Keratinocyte (primary cell): ENCODE data around the gene PAFAH2. TPM values are rescaled to one million over a fixed set of nuclear protein-coding genes. Genes with fewer than 3 reads are reported as not detected.

Source experiments
- DNase-seq: peaks from one replicate; pipeline ENCODE4 v3.0.0-alpha.2; 2011; ENCODE audit warnings: low read depth, missing footprints, low spot score
- FAIRE-seq: peaks from 2 replicates; lab custom pipeline; 2011; peaks lifted over from hg19 to GRCh38; lab: Jason Lieb, UNC
- H2AFZ ChIP-seq: 2 replicates; pipeline ENCODE4 v1.6.0; 2012; ENCODE audit warnings: low read length, control low read depth, inconsistent platforms; ENCODE audit not compliant: control insufficient read depth
- H3K27ac ChIP-seq: 2 replicates; pipeline ENCODE4 v1.5.1; 2011; ENCODE audit warnings: low read length; ENCODE audit not compliant: control insufficient read depth, insufficient read depth
- H3K27me3 ChIP-seq: 3 replicates; pipeline ENCODE4 v1.6.0; 2011; ENCODE audit warnings: low read length; ENCODE audit not compliant: control insufficient read depth, insufficient read depth; ENCODE audit errors: extremely low read depth
- H3K36me3 ChIP-seq, 2 experiments: 2 replicates in 1 of 2; 3 replicates in 1 of 2; pipeline ENCODE4 v1.5.1; 2011; ENCODE audit warnings: low read length in 2 of 2, mild to moderate bottlenecking in 1 of 2; ENCODE audit not compliant: control insufficient read depth in 2 of 2, insufficient read depth in 2 of 2; ENCODE audit errors: extremely low read depth in 1 of 2
- H3K4me1 ChIP-seq: 3 replicates; pipeline ENCODE4 v1.5.1; 2011; ENCODE audit warnings: low read length; ENCODE audit not compliant: control insufficient read depth, insufficient read depth; ENCODE audit errors: extremely low read depth
- H3K4me2 ChIP-seq: 3 replicates; pipeline ENCODE4 v1.6.0; 2011; ENCODE audit warnings: low read depth, low read length; ENCODE audit not compliant: control insufficient read depth, insufficient read depth; ENCODE audit errors: extremely low read depth
- H3K4me3 ChIP-seq, 3 experiments: fragments of 200-600 bp in 1 of 3; sonication (generic) in 1 of 3; 2 replicates in 2 of 3; 3 replicates in 1 of 3; pipeline ENCODE4 v1.5.1; 2011 to 2016; ENCODE audit warnings: low read length in 3 of 3, mild to moderate bottlenecking in 3 of 3, control low read depth in 2 of 3, inconsistent platforms in 1 of 3, low read depth in 1 of 3, mixed read lengths in 1 of 3, mixed run types in 1 of 3, moderate library complexity in 1 of 3; ENCODE audit not compliant: control insufficient read depth in 2 of 3, insufficient read depth in 2 of 3; ENCODE audit errors: extremely low read depth in 1 of 3
- H3K79me2 ChIP-seq: 2 replicates; pipeline ENCODE4 v1.6.0; 2012; ENCODE audit warnings: low read length; ENCODE audit not compliant: control insufficient read depth, insufficient read depth
- H3K9ac ChIP-seq: 3 replicates; pipeline ENCODE4 v1.6.0; 2011; ENCODE audit warnings: low read length; ENCODE audit not compliant: control insufficient read depth, insufficient read depth; ENCODE audit errors: extremely low read depth
- H3K9me1 ChIP-seq: 3 replicates; pipeline ENCODE4 v1.6.0; 2011; ENCODE audit warnings: low read length; ENCODE audit not compliant: control insufficient read depth, insufficient read depth; ENCODE audit errors: extremely low read depth
- H3K9me3 ChIP-seq: 2 replicates; pipeline ENCODE4 v1.5.1; 2012; ENCODE audit warnings: low read depth, low read length; ENCODE audit not compliant: control insufficient read depth
- H4K20me1 ChIP-seq: 3 replicates; pipeline ENCODE4 v1.6.0; 2011; ENCODE audit warnings: low read length; ENCODE audit not compliant: control insufficient read depth, insufficient read depth; ENCODE audit errors: extremely low read depth
- CTCF ChIP-seq, 3 experiments: IDR thresholded peaks in 1 of 3; conservative IDR thresholded peaks in 1 of 3; optimal IDR thresholded peaks in 1 of 3; 2 replicates in 2 of 3; 3 replicates in 1 of 3; pipeline versions ENCODE3 to v1.5.1; 2011; ENCODE audit warnings: low read length in 3 of 3, mild to moderate bottlenecking in 3 of 3, moderate library complexity in 2 of 3, control low read depth in 1 of 3, inconsistent platforms in 1 of 3; ENCODE audit not compliant: insufficient read depth in 2 of 3; ENCODE audit errors: extremely low read depth in 1 of 3
- EZH2 ChIP-seq: IDR thresholded peaks from one replicate; pipeline ENCODE4 v1.6.1; 2012; ENCODE audit warnings: inconsistent platforms, mild to moderate bottlenecking, low read length, moderate library complexity
- dilution Hi-C: fragments of 300-500 bp; cut with MboI; formaldehyde crosslinking; loops from one replicate; pipeline ENCODE4 v1.7.0; 2020; ENCODE audit warnings: low sequenced_read_pairs; ENCODE audit not compliant: extremely low pct_ligation_motif_present
- polyA plus RNA-seq, 5 experiments: library from polyadenylated mRNA; depleted of rRNA in 3 of 5; stranded (reverse) in 3 of 5; stranded (forward) in 1 of 5; unstranded in 1 of 5; fragments of >200 nt; gene quantifications; 1 replicate in 1 of 5; 2 replicates in 3 of 5; 3 replicates in 1 of 5; pipeline versions ENCODE4 v1.2.1 to v1.2.3, GENCODE V29; 2011 to 2012; ENCODE audit warnings: missing spikeins in 2 of 5, low read depth in 1 of 5, low replicate concordance in 1 of 5

Gene PAFAH2
- polyA plus RNA-seq, 1 donor (not counting 4 experiments of a cell fraction or from before 2014, with no cell fraction given): 15.5 TPM

GRCh38 chr1:25955553-25955952 is 42.3 kb downstream of the PAFAH2 start:
- H3K79me2 ChIP-seq: no peaks in the 10 kb centered on the region
- no peaks in the 10 kb centered on the region for H3K9me1 ChIP-seq
- H4K20me1 ChIP-seq: no peaks in the 10 kb centered on the region
- FAIRE-seq (no peak), DNase-seq (no peak)
- H3K27me3 ChIP-seq: no peaks in the 10 kb centered on the region
- no peak overlapping the region for H3K27ac ChIP-seq
- H3K36me3 ChIP-seq: peaks cover 4 to 5% of the 10 kb centered on the region in 2 experiments
- TF ChIP-seq EZH2 (no peak), CTCF (optimal IDR thresholded peaks at IDR 0.05 in 1 of 3, IDR thresholded peaks at IDR 0.05 in 1 of 3, conservative IDR thresholded peaks at IDR 0.05 in 1 of 3; ENCODE audit: extremely low read depth in 1 of 3, insufficient read depth in 2 of 3, low read length in 3 of 3) (no peak)
- no peak overlapping the region for H3K4me3 ChIP-seq
- no peak overlapping the region for H3K4me2 ChIP-seq
- no peaks in the 10 kb centered on the region for H3K9me3 ChIP-seq
- no peak overlapping the region for H2AFZ ChIP-seq
- H3K4me1 ChIP-seq: no peaks in the 10 kb centered on the region
- dilution Hi-C loops: no loop called here
- H3K9ac ChIP-seq: no peak overlapping the region

GRCh38 chr1:25954282-25954938 is 43.5 kb downstream of the PAFAH2 start:
- FAIRE-seq: no peak
- dilution Hi-C loops: no loop called here
- H3K4me2 ChIP-seq: no peak overlapping the region

More at GRCh38 chr1:25954282-25954938, 43.5 kb downstream of the PAFAH2 start:
- H3K9ac ChIP-seq: no peak overlapping the region
- H4K20me1 ChIP-seq: no peaks in the 10 kb centered on the region
- no peaks in the 10 kb centered on the region for H3K9me1 ChIP-seq
- H3K4me1 ChIP-seq: no peaks in the 10 kb centered on the region
- no peak for DNase-seq
- TF ChIP-seq CTCF (optimal IDR thresholded peaks at IDR 0.05 in 1 of 3, IDR thresholded peaks at IDR 0.05 in 1 of 3, conservative IDR thresholded peaks at IDR 0.05 in 1 of 3; ENCODE audit: extremely low read depth in 1 of 3, insufficient read depth in 2 of 3, low read length in 3 of 3): no peak
- no peak for TF ChIP-seq EZH2
- no peak overlapping the region for H3K27ac ChIP-seq
- no peaks in the 10 kb centered on the region for H3K79me2 ChIP-seq
- H3K27me3 ChIP-seq: no peaks in the 10 kb centered on the region
- H3K9me3 ChIP-seq: no peaks in the 10 kb centered on the region
- H2AFZ ChIP-seq: no peak overlapping the region
- H3K36me3 ChIP-seq: no peaks in the 10 kb centered on the region
- H3K4me3 ChIP-seq: no peak overlapping the region
